NCI-H82 treated with DMSO at 0.1 percent for 48 hours (cell line): ENCODE results near the gene PDE6A.
A peak's percentile ranks its signal among the peaks of the same experiment; 100 is the strongest.

Source experiments
- DNase-seq: peaks from one replicate; lab custom pipeline; 2025; ENCODE audit not compliant: unreplicated experiment; lab: John Stamatoyannopoulos, UW

PDE6A gene

DNA sequence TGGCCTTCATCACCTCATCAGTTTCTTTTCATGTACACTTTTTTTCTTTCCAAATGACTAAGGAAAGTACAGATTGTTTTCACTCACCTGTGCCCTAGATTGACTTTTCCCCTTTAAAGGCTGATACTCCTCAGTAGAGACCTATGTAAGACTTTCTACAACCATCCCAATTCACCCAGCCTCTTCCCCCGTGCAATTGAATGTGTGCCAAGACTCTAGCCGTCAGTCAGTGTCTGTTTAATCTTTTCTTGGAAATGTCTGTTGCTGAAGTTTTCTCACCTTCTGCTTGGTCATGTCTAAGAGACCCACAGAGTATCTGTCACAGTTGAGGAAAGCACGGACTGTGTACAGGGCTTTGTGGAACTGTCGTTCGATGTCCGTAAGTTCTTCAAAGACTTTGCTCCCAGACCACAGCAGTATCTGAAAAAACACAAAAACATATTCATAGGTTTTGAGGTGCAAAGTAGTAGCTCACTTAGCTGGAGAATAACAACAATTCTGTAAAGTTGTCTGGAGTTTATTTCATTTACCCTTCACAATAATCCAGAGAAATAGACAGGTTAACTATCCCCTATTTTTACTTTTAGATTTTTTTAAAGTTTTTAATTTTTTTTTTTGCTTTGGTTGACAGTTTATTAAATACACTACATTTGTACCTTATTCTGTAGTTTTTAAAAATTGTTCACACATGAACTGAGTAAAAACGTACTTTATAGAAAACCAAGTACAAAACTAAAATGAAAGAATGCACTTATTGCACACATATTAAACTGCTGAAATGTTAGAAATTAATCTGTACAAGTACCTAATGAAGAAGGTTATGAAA lies 13.6 kb downstream of the PDE6A start:
- no peak for DNase-seq

DNA sequence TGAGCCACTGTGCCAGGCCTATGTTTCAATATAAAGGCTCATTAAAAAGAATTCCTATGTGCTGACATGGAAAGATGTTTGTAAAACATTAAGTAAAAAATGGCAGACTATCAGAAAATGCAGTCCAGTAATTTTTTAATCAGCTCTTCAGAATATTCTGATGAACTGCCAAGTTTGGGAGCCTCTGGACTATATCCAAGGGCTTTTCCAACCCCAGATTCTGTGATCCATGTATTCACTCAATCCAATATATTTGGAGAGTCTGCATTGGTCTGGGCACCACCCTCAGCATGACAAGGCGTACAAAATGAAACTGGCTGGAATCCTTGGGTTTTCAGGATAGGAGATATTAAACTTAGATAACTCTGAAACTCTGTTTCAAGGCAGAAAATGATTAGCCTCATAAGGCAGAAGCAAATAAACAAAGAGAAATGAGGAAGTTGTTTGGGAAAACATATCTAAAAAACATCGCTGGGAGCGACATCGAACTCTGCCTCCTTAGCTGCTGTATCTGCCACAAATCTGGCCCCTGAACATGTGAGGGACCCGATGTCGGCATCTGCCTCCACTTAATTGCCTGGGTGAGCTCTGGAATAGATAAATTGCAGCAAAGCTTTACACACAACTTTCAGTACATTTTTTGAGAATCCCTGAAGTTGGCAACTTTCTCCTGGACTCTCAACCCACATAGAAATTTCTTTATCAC lies 14.4 kb downstream of the PDE6A start:
- DNase-seq = no peak

DNA sequence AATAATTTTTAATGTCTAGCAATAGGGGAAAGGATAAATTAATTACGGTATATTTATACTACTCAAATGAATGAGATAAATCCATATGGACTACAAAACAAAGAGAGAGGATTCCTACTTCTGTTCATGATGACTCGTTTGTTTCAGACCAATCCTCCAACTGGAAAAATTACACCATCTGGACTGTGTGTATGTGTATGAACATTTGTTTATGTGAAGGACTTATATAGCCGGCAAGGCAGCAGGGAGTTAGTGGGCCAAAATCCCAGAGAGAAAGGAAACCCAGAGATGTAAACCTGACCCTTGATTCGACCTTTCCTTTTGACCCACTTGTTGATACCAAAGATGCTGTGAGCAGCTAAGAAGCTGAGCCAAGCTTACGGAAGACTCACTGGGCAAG lies 20.1 kb downstream of the PDE6A start:
- no peak for DNase-seq

DNA sequence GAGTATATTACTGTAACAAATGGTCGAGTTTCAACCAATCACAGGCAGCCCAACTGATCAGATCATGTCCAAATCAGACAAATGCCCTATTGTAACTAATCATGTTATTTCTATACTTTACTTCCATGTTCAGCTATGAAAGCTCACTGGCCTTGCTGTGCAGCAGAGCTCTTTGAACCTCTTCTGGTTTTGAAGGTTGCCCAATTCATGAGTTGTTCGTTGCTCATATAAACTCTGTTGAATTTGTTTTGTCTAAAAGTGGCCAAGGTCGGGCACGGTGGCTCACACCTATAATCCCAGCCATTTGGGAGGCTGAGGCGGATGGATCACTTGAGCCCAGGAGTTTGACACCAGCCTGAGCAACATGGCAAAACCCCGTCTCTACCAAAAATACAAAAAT lies 21.6 kb downstream of the PDE6A start:
- no peak for DNase-seq

DNA sequence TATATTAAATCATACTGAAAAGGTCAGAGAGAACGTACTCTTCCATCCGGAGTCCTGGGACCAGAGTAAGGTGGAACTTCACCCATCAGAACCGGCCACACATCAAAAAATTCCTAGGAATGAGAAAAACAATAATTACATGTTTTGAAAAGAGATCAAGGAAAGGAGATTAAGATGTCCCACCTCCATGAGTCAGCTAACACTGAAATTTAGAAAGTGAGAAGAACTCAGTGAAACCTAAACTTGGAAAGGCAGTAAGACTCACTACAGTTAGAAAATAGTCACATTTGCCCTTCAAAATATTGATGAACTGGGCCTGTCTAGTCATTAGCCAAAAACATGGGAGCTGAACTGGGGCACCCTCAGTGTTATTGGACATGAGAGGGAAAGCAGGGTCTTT lies 23.0 kb downstream of the PDE6A start:
- no peak for DNase-seq

DNA sequence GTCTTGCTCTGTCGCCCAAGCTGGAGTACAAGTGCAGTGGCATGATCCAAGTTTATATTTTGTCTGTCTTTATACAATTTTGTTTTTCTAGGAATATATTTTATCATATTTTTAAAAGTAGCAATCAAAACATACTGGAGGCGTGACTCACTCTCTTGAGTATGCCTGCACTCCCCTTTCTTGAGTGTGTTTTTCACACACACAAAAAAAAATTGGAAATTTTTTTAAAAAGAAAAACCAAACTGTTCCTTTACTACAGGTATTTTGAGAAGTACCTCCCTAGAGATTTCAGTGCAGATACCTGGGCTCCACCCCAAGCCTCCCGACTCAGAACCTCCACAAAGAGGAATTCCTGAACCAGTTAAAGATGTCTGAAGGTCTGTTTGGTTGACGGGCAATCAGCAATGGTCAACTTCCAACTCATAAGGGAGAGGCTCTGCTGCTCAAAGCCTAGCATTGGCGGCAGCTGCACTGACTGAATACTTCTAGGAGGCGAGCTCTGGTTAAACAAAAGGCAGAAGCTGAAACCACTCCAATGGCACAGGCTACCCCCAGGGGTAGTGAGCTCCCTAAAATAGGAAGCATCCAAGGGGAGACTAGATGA lies 27.4 kb downstream of the PDE6A start:
- no peak for DNase-seq

DNA sequence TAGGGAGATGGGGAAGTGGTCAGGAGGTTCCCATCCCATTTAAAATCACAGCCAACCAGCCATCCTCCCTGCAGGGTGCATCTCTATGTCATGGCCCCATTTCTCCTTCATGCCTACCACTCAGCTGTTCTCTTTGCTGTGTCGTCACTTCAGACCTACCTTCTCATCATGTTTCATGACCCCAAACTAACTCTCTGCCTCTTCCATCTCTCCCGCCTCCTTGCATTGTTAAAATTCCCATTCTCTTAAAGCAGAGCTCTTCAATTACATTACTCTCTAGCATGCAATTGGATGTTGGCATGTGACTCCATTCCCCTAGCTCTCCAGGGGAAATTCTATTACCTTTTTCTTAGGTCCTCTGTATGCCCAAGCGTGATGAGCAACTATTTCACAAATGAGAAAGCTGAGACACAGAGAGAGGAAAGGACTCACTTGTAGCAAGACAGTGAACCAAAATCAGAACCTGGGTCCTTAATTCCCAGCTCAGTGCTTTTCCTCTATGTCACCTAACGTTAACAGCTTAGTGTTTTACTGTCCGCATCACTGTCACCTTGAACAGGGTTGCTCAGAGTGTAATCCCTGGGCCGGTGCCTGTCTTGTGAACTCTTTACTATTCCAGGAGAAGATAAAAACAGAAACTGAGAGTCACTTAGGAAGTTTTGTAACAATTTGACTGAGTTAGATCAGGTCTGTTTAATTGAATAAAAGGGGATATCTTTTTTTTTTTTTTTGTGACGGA lies 28.1 kb downstream of the PDE6A start:
- no peak for DNase-seq

DNA sequence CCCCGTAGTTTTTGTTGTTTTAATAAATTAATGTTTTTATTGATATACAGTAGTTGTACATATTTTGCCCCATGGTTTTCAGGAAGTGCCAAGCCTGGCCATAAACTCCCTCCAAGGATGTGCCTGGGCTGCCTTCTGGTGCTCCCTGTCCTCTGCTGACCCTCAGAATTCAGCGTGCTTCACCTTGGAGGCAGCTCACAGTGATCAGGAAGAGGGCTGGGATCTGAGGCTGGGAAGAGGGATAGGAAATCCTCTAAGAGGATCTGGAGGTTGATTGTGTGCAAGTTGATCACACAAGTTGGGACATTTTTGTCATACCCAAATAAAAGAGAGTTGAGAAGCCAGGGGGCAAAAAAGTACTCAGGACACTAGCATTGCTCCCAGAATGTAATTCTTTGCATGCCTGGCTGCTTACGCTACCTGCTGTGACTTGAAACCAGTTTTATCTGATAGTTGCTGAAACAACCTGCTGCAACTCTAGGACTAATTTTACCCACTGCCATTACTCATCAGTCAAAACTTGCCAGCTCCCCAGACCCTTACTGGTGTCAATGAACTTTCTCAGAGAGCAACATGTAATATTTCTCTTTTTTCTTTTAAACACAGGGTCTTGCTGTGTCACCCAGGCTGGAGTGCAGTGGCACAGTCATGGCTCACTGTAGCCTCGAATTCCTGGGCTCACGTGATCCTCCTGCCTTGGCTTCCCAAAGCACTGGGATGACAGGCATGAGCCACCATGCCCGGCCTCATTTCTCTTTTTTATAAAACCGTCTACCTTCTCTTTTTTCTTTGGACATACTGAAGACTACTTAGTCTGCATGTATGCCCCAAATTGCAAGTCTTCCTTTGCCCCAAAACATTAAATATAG lies 29.0 kb downstream of the PDE6A start:
- DNase-seq = no peak

DNA sequence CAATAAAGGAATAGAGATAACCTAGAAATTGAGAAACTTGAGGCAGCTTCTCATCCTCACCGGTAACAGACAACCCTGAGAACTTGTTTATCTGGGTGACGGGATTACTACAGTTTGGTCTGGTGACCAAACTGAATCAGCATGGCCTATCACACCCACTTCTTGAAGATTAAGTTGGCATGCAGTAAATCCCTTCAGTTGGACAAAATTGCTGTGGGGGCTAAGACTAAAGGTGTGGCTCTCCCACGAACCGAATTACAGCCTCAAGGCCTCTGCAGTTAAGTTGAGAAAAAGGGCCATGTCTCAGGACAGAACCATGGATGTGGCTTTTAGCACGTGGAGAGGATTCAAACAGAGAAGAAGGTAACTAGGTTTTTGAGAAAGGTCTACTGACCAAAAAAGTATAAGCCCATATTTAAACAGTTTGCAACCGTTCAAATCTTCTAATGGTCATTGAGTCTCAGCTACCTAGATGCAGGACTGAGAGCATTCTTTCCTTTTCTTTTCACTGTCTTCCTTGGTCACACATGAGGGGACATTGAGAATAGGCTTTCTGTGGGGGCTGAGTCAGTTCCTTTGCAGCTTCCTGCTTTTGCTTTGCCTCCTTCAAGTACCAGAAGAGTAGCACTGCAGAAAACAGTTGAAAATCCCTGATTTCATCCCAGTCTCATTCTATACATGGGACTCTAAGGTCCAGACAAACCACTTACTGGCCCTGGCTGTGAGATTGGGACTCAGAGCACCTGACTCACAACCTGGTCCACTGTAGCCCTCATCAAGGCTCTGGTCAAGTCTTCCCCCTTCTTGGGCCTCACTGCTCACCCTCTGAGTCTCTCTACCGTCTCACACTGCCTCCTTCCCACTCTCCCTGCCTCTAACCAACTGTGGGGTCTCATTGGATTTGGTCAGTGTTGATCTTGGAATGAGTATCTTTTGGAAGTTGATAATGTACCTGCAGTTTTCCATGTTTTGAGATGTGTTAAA lies 30.9 kb downstream of the PDE6A start:
- DNase-seq = peak; percentile 12

DNA sequence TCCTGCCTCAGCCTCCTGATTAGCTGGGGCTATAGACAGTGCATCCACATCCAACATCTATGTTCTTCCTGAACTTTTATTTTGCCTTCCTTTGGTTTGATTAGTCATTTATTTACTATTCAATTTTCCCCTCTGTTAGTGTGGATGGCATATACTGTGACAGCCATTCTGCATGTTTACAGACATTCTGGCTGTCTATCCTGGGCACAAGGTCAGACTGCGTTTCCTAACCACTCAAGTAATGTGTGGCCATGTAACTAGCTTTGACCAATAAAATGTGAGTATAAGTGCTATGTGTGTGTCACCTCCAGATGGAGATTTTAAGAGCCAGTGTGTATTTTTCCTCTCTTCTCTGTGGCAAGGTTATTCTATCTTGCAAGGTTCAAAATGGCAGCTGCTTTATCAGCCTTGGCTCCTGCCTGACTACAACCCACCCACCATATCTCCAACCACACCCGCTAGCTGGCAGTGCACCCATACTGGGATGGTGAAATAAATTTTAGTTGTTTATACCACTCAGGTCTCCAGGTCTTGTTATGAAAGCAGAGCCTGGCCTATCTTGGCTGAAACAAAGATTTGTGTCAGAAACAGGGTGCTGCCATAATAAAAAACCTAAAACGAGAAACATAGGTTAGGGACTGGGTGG lies 32.2 kb downstream of the PDE6A start:
- DNase-seq = no peak

DNA sequence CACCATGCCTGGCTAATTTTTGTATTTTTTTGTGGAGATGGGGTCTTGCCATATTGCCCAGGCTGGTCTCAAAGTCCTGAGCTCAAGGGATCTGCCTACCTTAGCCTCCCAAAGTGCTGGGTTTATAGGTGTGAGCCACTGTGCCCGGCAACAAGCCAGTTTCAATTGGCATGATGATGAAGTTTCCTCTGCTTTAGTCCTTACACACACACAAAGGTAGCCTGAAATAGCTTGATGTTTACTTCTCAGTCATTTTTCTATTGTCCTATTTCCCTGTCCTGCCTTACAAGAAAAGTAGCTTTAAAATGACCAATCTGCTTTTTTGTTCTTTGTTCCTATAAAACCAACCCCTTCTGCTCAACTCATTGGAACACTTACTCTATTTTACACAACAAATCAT lies 33.6 kb downstream of the PDE6A start:
- no peak for DNase-seq

DNA sequence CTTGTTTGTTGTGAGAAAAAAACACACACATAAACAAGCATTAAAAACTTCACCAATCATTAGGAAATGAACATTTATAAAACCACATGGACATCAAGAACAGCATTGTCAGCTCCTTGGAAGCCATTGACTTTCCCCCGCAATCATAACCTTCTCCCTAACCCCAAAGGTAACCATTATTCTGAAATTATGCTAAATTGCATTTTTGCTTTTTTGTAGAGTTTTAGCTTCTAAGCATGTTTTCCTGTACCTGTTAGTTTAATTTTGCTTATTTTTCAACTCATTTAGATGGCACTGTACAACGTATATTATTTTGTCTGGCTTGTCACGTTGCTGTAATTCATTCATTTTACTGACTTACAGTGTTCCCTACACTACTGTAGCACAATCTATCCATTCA lies 36.8 kb downstream of the PDE6A start:
- DNase-seq = no peak

DNA sequence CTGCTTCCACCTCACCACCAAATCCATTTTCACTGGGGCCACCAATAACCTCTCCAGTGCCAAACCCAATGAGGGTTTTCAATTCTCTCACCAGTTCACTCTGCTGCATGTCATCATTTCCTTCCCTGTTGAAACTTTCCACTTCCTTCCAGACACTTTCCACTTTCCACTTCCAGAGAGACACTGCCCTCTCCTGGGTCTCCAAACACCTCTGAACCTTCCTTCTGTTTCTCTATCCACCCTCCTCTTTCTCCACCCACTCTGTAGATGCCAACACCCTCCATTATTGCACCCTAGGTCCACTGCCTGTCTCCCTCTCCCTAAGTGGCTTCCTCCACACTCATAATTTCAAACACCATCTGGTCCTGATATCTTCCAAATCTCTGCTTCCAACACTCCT lies 39.6 kb downstream of the PDE6A start:
- no peak for DNase-seq

DNA sequence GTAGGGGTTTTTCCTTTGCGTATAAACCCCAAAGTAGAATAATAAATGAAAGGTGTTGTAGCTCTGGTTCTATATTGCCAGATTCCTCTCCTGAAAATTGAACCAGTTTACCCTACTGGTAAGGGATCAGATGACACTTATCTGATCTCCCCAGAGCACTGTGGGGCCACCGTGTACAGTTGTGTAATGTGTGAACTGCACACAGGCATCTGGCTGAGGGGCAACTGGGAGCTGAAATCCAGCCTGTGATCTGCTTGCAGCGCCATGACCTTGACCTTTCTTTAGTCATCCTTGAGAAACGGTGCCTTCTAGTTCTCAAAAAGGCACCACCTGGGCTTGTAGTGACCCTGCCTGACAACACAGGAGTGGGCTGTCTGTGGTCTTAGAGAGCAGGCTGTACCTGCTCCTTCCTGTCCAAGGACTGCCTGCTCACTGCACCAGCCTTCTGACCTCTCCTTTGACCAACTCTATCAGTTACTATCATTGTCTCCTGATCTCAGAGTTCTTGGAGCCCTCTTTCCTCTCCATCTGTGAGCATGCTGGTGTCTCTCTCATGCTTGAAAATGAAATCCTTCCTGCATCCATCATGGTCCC lies 40.2 kb downstream of the PDE6A start:
- DNase-seq = no peak

DNA sequence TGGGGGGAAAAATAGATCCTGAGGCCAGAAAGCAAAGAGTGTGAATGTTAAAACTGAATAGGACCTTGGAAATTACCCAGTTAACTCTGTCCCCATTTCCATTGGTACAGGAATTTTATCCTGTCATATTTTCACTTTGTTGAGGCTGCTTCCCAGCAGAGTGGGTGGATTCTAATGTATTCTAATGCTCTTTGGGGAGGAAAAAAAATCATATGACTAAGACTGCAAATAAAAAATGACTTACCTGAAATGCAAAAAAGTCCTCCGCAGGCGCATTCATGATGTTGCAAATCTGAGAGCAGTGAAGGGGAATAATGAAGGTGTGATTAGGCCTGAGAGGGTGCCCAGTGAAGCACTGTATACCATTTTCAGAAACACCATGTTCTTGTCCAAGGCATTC lies 41.2 kb downstream of the PDE6A start:
- DNase-seq = no peak

DNA sequence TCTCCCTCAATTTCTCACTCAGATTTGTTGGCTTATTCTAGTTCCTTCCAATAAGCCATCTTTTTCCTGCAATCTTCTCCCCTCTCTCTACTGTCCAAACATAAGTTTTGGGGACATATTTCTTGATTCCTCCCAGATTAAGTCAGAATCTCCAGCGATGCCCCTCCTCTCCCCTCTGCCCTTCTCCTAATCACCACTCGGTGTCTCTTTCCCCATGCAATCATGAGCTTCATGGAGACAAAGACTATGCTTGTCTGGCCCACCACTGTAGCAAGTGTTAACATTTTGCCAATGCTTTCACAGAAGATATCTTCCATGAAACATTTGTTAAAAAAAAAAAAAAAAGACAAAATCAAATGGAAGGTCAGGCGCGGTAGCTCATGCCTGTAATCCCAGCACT lies 42.4 kb downstream of the PDE6A start:
- DNase-seq = no peak

DNA sequence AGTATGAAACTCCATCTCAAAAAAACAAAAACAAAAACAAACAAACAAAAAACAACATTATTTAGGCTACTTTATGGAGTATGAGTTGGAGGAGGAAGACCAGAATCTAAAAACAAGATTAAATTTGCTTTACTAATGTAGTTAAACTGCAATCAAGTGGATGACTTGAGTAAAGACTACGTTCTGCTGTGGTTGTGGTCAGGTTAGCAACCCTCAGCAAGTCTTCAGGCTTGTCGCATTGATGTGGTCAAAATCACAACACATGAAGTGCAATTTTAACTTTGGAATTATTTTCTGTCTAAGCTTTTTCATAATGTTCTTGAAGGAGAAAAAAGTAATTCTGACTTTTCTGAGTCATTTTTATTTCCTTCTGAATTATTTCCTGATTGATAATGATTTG lies 43.1 kb downstream of the PDE6A start:
- DNase-seq = no peak

DNA sequence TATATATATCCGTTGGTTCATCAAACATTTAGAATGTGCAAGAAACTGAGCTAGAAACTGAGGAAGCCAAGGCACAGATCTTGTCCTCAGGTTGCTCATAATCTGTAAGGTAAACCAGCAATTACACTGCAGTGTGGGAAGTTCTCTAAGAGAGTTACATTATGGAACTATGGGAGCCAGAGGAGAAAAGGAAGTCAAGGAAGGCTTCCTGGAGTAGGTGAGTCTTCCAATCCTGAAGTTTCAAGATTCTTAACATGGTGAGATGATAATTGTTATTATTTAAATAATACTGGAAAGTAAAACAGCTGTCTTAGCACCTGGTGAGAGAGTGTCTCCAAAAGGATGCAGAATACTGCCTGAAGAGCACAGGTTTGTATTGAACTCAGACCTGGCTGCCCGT lies 44.2 kb downstream of the PDE6A start:
- no peak for DNase-seq

DNA sequence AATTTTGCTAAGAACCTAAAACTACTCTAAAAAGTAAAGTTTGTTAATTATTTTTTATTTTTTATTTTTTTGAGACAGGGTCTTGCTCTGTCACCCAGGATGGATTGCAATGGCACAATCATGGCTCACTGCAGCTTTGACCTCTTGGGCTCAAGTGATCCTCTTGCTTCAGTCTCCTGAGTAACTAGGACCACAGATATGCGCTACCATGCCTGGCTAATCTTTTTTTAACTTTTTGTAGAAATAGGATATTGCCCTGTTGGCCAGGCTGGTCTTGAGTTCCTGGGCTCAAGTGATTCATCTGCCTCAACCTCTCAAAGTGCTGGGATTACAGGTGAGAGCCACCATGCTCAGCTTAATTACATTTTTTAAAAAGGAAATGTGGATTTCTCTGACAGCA lies 45.8 kb downstream of the PDE6A start:
- no peak for DNase-seq
